Loucy (cell line): ENCODE results near the gene SNHG17.
A peak's percentile ranks its signal among the peaks of the same experiment; 100 is the strongest.

Experiments
- H2AFZ ChIP-seq: fragments of 200-600 bp; sonication (generic); 2 replicates; pipeline ENCODE4 v1.6.0; 2016; ENCODE audit warnings: antibody characterized with exemption, mild to moderate bottlenecking, low read length, moderate library complexity
- H3F3A ChIP-seq: fragments of 200-600 bp; 2 replicates; pipeline ENCODE4 v1.6.0; 2016; ENCODE audit warnings: antibody characterized with exemption, low read depth, mild to moderate bottlenecking
- H3K27me3 ChIP-seq: fragments of 200-600 bp; sonication (generic); 2 replicates; pipeline ENCODE4 v1.6.1; 2014; ENCODE audit warnings: low read length, mild to moderate bottlenecking; ENCODE audit not compliant: insufficient read depth, poor library complexity, severe bottlenecking
- H3K36me3 ChIP-seq: fragments of 200-600 bp; sonication (generic); 2 replicates; pipeline ENCODE4 v1.6.1; 2016; ENCODE audit warnings: low read length; ENCODE audit not compliant: insufficient read depth
- H3K4me1 ChIP-seq: fragments of 200-600 bp; sonication (generic); 2 replicates; pipeline ENCODE4 v1.5.1; 2014; ENCODE audit warnings: low read length, mild to moderate bottlenecking; ENCODE audit not compliant: insufficient read depth, poor library complexity, severe bottlenecking
- H3K4me2 ChIP-seq: fragments of 200-600 bp; sonication (generic); 2 replicates; pipeline ENCODE4 v1.6.0; 2014; ENCODE audit warnings: antibody characterized with exemption, low read length, low read depth, mild to moderate bottlenecking; ENCODE audit not compliant: poor library complexity, severe bottlenecking
- H3K4me3 ChIP-seq: fragments of 200-600 bp; sonication (generic); 2 replicates; pipeline ENCODE4 v1.5.1; 2014; ENCODE audit warnings: low read length, mild to moderate bottlenecking, mixed read lengths; ENCODE audit not compliant: poor library complexity, severe bottlenecking
- H3K79me2 ChIP-seq: fragments of 200-600 bp; sonication (generic); 2 replicates; pipeline ENCODE4 v1.6.1; 2014; ENCODE audit warnings: low read length; ENCODE audit not compliant: insufficient read depth
- H3K9ac ChIP-seq: fragments of 200-600 bp; sonication (generic); 2 replicates; pipeline ENCODE4 v1.6.0; 2014; ENCODE audit warnings: mild to moderate bottlenecking, low read depth, low read length, moderate library complexity; ENCODE audit not compliant: poor library complexity, severe bottlenecking
- H3K9me2 ChIP-seq: fragments of 200-600 bp; sonication (generic); replicated peaks from 2 replicates; pipeline ENCODE4 v1.6.1; 2016; ENCODE audit warnings: low read depth, low read length, mixed read lengths
- H3K9me3 ChIP-seq: fragments of 200-600 bp; sonication (generic); 2 replicates; pipeline ENCODE4 v1.6.1; 2014; ENCODE audit warnings: mild to moderate bottlenecking, antibody characterized with exemption, low read length, low read depth; ENCODE audit not compliant: insufficient read depth
- H4K20me1 ChIP-seq: fragments of 200-600 bp; sonication (generic); 2 replicates; pipeline ENCODE4 v1.6.0; 2014; ENCODE audit warnings: antibody characterized with exemption, low read length, mild to moderate bottlenecking; ENCODE audit not compliant: insufficient read depth, poor library complexity, severe bottlenecking
- EZH2phosphoT487 ChIP-seq: fragments of 200-600 bp; IDR thresholded peaks from 2 replicates; pipeline ENCODE4 v1.6.1; 2018; ENCODE audit warnings: antibody characterized with exemption, mild to moderate bottlenecking, moderate library complexity, borderline replicate concordance
- TF ChIP-seq, protein P1 (sequence below): fragments of 200-600 bp; sonication (generic); conservative IDR thresholded peaks from 2 replicates; pipeline ENCODE4 v1.5.1; 2014; ENCODE audit warnings: mild to moderate bottlenecking, antibody characterized with exemption, low read length

The SNHG17 gene

DNA sequence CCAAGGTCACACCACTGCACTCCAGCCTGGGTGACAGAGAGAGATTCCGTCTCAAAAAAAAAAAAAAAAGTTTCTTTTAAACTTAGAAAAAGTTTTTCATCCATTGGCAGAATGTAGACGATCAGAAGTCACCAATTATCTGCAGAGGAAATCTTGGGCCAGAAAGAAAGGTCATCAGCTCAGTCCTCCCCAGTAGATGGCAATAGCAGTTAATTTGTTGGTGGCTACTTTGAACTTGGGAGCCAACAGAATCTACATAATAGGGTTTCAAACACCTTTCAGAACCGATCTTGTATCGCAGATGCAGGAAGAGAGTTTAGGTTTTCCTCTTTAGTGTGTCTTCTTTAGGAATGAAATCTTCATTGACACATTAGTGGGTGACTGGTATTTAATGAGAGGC, 47.2 kb downstream of the SNHG17 start:
- Histone ChIP-seq H3K79me2 (no peaks in the 10 kb centered on the region), H3K9me2 (no peaks in the 10 kb centered on the region), H3K4me2 (no peak overlapping the region), H2AFZ (no peak overlapping the region), H3K4me1 (no peaks in the 10 kb centered on the region), H4K20me1 (no peaks in the 10 kb centered on the region), H3K36me3 (no peaks in the 10 kb centered on the region), H3K27me3 (no peaks in the 10 kb centered on the region), H3K9ac (no peak overlapping the region), H3F3A (no peaks in the 10 kb centered on the region), H3K9me3 (no peaks in the 10 kb centered on the region), H3K4me3 (no peak overlapping the region)
- TF ChIP-seq, protein P1, sequence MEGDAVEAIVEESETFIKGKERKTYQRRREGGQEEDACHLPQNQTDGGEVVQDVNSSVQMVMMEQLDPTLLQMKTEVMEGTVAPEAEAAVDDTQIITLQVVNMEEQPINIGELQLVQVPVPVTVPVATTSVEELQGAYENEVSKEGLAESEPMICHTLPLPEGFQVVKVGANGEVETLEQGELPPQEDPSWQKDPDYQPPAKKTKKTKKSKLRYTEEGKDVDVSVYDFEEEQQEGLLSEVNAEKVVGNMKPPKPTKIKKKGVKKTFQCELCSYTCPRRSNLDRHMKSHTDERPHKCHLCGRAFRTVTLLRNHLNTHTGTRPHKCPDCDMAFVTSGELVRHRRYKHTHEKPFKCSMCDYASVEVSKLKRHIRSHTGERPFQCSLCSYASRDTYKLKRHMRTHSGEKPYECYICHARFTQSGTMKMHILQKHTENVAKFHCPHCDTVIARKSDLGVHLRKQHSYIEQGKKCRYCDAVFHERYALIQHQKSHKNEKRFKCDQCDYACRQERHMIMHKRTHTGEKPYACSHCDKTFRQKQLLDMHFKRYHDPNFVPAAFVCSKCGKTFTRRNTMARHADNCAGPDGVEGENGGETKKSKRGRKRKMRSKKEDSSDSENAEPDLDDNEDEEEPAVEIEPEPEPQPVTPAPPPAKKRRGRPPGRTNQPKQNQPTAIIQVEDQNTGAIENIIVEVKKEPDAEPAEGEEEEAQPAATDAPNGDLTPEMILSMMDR, result 0 out of 2 replicates have a peak, but pooled peaks have one; percentile 27
- no peak for TF ChIP-seq EZH2phosphoT487

DNA sequence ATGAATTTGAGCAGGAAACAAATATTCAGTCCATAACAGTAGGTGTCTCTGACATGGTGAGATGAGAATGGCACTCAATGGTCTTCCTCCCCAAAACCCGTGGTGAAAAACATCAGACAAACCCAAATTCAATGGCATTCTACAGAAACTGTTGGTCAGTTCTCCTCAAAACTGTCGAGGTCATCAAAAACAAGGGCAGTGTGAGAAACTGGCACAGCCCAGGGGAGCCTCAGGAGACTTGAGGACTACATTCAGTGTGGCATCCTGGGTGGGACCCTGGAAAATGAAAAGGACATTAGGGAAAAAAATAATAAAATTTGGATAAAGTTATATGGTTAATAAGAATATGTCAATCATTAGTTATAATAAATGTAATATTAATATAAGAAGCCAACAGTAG, 48.3 kb downstream of the SNHG17 start:
- H3K9ac ChIP-seq, result no peak overlapping the region
- no peak overlapping the region for H3K4me2 ChIP-seq
- H3K36me3 ChIP-seq, result no peaks in the 10 kb centered on the region
- H3K79me2 ChIP-seq, result no peaks in the 10 kb centered on the region
- H4K20me1 ChIP-seq, result no peaks in the 10 kb centered on the region
- TF ChIP-seq EZH2phosphoT487, result no peak
- TF ChIP-seq, protein P1, result no peak
- no peaks in the 10 kb centered on the region for H3K9me2 ChIP-seq
- no peak overlapping the region for H3K4me3 ChIP-seq
- H3K4me1 ChIP-seq, result no peaks in the 10 kb centered on the region
- H3F3A ChIP-seq, result no peaks in the 10 kb centered on the region
- H3K9me3 ChIP-seq, result no peaks in the 10 kb centered on the region
- no peaks in the 10 kb centered on the region for H3K27me3 ChIP-seq
- no peak overlapping the region for H2AFZ ChIP-seq

DNA sequence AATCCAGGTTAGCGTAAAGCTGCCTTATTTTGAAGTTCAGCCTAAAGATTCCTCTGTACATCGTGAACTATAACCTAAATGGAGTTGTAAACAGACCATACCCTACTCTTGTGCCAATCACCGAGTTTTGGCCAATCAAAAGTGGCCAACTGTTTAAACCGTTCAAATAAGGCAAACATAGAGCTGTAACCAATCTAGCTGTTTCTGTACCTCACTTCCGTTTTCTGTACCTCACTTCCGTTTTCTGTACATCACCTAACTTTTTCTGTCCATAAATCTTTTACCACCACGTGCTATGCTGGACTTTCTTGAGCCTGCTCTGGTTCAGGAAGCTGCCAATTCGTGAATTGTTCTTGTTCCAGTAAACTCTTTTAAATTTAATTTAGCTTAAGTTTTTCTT, 49.1 kb downstream of the SNHG17 start:
- Histone ChIP-seq H3F3A (no peaks in the 10 kb centered on the region), H3K9me2 (no peaks in the 10 kb centered on the region), H3K4me2 (no peak overlapping the region), H3K9ac (no peak overlapping the region), H2AFZ (peak overlapping the region; percentile 60; the same call in 1 of the 2 replicates), H3K9me3 (no peaks in the 10 kb centered on the region), H3K79me2 (no peaks in the 10 kb centered on the region), H3K36me3 (no peaks in the 10 kb centered on the region), H4K20me1 (no peaks in the 10 kb centered on the region), H3K27me3 (no peaks in the 10 kb centered on the region), H3K4me1 (no peaks in the 10 kb centered on the region), H3K4me3 (no peak overlapping the region)
- TF ChIP-seq, protein P1, result no peak
- no peak for TF ChIP-seq EZH2phosphoT487
